Globus pallidus (tissue), 1 donor: ENCODE measurements around the gene ELP1.
"Not testable (repeated sequence)": the region's sequence is repeated elsewhere in the genome, so short reads cannot be mapped to it uniquely, and the experiment has no call there.

Experiments
- DNase-seq: peaks from one replicate; pipeline ENCODE4 v3.0.0-alpha.2; 2015; ENCODE audit warnings: low spot score

Gene ELP1

DNA sequence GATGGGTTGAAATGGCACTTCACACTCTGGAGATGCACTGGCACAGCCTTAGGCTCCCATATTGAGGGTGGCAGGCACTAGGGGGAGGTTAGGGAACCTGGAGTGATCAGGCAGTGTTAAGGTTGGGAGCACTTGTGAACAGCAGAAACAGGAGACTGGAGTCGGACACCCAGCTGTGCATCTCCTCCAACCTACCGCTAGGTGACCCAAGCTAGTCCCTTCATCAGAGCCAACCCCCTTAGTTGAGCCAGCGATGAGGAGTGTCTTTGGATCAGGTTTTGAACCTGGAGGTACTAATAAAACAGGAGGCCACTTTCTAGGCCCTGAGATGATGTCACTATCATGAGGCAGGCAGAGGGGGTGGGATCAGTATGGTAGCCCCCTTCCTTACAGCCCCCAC lies 79.8 kb downstream of the ELP1 start:
- no peak for DNase-seq

DNA sequence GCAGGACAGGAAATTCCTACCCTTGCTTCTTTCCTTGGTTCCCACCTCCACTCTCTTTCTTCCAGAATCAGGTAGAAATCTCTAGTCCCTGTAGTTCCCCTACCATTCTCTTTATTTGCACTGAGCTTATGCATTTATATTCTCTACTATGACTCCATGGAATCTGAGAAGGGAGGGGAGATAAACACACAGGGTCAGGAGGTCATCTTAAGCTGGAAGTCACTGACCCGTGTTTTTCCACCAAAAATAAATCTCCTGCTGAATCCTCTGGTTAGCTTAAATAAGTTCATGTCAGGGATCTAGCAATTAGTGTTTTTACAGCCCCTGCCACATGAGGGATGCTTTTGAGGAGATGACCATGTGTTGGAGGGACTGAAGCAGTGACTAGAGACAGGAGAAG lies 81.8 kb downstream of the ELP1 start:
- DNase-seq = no peak

DNA sequence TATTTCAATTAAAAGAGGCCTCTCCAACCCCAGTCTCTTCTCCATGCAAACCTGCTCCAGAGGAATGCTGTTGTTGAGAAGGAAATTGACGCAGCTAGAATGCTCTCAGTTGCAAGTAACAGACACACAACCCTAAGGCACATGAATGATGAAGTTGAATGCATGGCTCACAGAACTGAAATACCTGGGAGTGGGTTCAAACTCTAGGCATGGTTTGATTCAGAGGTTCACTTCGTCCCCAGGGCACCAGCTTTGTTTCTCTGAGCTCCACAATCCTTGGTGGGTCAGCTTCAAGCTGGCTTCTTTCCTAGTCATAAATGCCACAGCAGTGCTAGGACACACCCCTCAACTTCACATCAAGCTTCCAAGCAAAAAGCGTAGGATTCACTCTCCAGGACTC lies 82.8 kb downstream of the ELP1 start:
- no peak for DNase-seq

DNA sequence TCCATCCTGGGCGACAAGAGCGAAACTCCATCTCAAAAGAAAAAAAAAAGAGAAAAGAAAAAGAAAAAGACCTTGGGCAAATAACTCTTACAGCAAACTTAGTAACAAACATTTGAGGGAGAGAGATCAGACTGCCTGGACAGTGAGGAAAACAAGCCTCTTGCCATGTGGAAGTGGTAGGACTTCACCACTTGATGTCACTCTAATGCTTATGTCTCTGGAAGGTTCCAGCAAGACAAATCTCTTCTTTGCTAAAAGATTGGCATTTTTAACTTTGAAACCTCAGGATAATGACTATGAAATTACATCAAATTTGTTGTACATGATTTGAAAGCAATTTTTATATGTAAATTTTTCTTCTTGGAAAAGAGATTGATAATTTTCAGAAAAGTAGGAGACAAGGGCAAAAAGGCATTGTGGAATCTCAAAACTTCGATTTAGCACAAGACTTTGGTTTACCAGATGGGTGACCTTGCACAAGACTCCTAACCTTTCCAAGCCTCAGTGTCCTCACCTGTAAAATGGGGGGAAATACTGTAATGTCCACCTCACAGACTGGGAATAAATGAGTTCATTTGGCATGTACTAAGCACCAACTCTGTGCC lies 83.5 kb downstream of the ELP1 start:
- DNase-seq = peak; percentile 19

DNA sequence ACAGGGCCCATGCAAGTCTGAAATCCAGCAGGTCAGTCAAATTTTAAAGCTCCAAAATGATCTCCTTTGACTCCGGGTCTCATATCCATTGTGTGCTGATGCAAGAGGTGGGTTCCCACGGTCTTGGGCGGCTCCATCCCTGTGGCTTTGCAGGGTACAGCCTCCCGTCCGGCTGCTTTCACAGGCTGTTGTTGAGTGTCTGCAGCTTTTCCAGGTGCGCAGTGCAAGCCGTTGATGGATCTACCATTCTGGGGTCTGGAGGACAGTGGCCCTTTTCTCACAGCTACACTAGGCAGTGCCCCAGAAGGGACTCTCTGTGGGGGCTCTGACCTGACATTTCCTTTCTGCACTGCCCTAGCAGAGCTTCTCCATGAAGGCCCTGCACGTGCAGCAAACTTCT lies 85.6 kb downstream of the ELP1 start:
- DNase-seq = not testable (repeated sequence)

DNA sequence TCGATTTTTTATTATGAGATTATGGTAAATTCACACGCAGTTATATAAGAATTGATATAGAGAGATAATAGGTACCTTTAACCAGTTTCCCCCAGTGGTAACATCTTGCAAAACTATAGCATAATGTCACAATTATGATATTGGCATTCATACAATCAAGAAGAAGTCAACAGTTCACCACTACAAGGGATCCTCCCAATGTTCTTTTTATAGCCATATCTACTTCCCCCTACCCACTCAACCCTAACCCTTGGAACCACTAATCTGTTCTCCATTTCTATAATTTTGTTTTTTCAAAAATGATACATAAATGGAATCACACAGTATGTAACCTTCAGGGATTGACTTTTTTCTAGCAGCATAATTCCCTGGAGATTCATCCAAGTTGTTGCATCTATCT lies 88.0 kb downstream of the ELP1 start:
- DNase-seq = no peak

DNA sequence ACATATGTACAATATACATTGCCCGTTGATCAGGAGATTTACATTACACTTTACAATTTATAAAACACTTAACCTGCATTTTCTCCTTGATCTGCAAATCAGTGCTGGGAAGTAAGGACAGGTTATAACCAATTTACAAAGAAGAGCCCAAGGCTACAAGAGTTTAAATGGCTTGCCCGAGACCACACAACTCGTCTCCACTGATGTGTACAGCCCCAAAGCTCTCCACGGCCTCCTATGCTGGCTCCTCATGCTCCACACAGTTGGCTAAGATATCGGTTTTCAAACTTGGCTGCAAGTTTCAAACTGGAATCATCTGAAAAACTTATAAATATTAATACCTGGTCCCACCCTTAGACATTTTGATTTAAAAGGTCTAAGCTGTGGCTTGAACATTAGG lies 88.4 kb downstream of the ELP1 start:
- DNase-seq = no peak

DNA sequence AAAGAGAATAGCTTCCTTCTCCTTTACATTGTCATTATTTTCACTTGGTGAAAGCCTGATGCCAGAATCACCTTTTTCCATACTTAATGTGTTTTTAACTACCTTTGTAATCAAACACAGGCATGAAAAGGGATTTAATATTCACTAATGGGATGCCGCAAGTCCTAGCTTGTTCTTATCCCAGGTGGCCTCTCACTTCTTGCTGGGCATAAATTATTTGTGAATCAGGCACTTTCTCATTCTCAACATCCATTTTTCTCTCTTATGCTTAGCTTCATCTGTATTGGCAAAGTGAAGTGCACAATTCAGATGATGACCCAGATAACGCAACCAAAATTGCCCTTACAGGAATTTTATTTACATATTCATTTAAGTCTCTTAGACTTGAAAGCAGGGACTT lies 89.1 kb downstream of the ELP1 start:
- DNase-seq = no peak

DNA sequence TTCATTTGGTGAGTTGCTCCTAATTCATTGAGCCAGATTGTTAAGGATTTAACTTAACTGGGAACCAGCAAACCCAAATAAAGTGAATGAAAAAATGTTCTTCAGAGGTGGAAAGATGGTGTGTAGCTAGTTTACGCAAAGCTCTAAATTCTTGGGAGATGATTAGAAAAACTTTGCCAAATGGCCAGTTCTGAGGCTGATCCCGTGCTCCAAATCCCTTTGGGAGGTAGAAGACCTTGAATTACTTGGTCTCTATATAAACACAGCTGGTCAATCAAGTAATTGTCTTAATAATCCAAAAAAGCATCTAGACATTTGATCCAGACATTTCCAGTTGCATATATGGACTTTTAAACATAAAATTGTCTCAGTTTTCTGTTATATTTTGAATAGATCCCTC lies 89.5 kb downstream of the ELP1 start:
- DNase-seq = no peak

DNA sequence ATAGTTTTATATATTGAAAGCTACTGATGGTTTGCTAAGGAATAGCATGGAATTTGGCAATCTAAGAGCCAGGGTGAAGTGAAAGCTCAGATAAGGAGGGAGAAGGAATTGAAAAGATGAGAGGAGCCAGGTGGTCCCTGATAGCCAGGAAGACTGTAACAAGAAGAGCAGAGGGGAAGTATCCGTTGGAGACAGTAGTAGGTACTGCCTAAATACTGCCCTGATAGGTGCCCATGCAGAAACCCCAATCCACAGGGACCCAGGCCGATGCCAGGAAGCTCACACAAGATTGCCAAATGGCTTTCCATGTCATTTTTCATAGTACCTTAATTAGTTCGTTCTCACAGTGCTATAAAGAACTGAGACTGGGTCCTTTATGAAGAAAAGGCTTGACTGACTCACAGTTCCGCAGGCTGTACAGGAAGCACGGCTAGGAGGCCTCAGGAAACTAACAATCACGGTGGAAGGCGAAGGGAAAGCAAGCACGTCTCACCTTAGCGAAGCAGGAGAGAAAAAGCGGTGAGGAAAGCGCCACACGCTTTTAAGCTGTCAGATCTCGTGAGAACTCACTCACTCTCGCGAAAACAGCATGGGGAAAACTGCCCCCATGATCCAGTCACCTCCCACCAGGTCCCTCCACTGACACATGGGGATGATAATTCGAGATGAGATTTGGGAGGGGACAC lies 91.2 kb downstream of the ELP1 start:
- DNase-seq = no peak

DNA sequence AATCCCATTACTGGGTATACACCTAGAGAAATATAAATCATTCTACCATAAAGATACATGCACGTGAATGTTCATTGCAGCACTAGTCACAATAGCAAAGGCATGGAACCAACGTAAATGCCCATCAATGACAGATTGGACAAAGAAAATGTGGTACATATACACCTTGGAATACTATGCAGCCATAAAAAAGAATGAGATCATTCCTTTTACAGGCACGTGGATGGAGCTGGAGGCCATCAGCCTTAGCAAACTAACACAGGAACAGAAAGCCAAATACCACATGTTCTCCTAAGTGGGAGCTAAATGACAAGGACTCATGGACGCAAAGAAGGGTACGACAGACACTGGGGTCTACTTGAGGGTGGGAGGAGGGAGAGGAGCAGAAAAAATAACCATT lies 94.4 kb downstream of the ELP1 start:
- not testable (repeated sequence) for DNase-seq

DNA sequence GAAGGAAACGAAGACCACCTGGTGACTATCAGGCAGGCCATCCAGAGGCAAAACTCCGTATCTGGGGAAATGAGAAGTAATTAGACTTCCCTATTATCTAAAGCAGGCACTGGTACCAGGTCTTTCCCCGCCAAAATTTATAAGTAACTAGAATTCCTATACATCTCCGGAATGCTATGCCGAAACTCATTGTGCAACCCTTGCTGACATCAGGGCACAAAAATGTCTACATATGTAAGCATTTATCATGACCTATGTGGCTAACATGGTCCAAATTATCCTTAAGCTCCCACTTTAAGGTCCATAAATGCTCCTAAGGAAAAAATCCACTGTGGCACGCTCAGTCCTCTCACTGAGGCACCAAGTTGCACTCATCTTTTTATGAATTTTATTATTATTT lies 95.9 kb downstream of the ELP1 start:
- DNase-seq = no peak

DNA sequence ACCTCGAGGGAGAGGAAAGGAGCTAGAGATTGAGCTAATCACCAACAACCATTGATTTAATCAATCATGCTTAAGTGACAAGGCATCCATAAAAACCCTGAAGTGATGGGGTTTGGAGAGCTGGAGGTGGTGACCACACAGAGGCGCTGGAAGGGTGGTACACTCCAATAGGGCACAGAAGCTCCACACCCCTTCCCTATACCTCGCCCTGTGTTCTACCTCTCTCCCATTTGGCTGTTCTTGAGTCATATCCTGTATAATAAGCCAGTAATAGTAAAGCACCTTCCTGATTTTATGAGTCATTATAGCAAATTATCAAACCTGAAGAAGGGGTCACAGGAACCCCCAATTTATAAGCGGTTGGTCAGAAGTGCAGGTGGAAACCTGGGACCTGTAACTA lies 96.4 kb downstream of the ELP1 start:
- no peak for DNase-seq

DNA sequence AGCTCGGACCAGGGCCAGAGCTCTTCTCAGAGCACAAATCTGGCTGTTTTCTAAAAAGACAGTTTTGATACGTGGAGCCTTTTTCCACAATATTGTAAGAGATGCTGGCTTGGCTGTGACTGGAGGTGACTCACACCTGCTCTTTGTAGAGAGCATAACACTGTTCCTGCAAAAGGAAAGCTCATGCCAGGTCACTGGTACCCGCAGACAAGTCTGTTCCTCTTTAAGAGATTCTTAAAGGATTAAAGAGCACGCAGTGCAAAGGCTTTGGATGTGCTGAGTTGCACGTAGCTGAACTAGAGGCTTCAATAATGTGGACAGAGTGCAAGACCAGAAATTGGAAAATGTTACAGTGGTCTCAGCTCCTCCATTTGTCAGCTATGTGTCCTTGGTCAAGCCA lies 97.1 kb downstream of the ELP1 start:
- no peak for DNase-seq

DNA sequence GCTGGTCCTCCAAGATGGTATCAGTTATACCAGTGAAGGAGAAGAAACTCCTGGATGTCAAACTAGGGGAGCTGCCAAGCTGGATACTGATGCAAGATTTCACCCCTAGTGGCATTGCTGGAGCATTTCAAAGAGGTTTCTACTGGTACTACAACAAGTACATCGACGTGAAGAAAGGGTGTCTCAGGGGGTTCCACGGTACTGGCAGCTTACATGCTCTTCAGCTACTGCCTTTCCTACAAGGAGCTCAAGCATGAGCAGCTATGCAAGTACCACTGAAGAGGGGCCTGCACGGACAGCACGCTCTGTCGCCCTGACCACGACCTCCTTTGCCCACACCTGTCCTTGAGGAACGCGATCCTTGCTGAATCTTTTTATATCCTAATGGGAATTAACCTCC lies 97.6 kb downstream of the ELP1 start:
- no peak for DNase-seq

DNA sequence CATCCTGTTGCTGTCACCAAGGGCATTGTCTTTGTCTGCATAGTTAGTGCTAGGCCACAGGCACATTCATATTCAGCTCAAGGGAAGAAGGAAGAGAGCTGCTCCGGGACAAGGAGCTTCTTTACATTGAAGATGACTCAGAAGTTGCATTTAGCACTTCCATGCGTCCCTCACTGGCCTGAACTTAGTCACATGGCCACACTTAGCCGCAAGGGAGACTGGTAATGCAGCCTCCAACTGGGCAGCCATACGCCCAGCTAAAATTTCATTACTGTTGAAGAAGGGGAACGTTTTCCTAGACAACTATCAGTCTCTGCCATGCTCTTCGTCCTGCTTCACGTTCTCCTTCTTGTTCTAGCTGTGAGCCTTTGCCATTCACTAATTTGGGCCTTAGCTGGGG lies 98.1 kb downstream of the ELP1 start:
- DNase-seq = no peak

DNA sequence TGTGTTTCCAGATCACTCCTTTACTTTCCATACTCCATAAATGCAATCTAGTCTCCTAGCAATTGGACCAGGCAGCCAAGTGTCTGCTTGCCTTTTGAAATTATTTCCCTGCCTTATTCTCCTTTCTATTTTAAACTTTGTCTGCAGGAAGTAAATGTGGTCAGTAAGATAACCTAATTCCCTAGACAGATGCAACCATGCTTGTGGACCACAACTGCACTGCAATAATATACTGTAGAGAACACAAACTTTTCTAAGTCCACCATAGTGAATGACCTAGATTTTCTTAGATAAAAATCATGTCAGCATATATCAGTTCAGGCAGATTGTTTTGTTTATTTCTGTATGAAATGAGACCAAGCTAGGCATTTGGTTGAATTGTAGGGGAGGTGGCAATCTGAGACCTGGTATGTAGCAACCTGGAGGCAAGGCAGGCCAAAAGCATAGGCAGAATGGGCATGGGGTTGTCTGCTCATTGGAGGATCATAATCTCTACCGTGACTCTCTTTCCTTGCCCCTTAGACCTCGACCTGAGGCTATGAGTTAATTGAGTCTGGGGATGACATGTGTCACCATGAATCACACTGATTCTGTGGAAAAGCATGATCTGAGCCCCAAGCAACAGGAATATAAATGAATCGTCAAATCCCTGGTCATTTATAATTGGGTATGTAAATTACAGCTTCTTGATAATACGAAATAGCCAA lies 98.8 kb downstream of the ELP1 start:
- peak; percentile 11 for DNase-seq

DNA sequence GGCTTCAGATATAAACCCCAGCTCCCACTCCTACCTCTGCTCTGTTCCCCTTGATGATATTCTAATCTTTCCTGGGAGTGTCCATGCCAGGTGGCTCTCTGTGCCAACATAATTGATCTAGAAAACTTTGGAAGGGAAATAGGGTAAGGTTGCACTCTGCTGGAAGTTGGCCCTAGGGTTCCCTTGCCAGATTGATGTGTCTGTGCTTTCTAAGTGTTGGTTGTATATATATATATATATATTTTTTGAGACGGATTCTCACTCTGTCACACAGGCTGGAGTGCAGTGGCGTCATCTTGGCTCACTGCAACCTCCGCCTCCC lies 101.8 kb downstream of the ELP1 start:
- no peak for DNase-seq

DNA sequence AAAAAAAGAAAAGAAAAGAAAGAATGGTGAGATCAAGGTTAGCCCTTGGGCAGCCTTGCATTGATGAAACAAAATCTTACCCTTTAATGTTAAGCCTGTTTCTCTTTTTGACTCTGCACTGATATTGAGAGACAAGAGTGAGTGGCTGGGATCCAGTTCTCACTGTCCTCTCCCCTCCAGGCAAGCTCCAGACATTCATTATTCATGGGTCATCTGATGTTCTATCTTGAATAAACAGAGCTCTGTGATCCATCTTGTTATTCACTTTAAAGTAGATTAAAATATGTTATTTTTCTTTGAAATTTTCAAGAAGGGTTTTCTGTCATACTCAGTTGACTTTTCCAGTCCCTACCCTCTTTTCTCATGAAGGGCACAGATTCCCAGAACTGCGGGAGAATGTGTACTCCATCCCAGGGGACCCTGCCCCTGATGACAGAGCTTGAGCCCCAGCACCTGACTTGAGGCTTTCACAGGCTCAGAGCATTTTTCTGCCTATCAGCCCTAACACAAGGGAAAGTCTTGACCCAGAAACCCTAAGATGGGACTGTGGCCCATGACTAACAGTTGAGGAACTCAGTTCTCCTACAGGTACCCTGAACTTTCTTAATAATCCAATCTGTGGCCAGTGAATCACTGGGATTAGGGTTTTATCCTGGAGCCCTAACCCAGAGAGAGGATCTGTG lies 102.3 kb downstream of the ELP1 start:
- DNase-seq = no peak

DNA sequence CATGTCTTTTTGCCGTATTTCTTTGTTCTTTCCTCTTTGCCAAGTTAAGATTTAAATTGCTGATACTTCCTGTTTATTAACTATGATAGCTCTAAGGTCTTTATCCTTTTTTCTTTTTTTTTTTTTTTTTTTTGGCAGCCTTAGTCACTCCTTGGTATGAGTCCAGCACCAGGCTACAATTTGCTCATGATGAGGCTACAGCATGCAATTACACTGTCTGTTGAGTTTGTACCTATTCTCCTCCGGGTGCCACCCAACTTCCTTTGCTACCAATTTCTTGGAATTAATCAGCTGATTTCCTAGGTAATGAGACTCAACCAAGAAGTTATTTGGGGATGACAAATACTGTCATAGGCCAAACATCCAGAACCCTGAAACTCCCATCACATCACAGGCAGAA lies 103.7 kb downstream of the ELP1 start:
- no peak for DNase-seq

DNA sequence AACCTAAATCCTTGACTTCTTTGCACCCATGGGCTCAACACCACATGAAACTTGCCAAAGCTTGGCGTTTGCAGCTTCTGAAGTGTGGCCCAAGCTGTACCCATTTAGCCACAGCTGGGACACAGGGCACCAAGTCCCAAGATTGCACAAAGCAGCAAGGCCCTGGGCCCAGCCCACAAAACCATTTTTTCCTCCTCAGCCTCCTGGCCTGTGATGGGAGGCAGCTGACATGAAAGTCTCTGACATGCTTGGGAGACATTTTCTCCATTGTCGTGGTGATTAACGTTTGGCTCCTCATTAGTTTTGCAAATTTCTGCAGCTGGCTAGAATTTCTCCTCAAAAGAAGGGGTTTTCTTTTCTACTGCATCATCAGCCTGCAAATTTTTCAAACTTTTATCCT lies 110.1 kb downstream of the ELP1 start:
- DNase-seq = no peak
